Posterior cingulate gyrus (tissue), 11 donors: ENCODE measurements around the gene SSTR4.

Source experiments
- DNase-seq, 10 donors: peaks; one replicate each; pipeline versions ENCODE4 v3.0.0 to v3.0.0-alpha.2; 2020 to 2021; ENCODE audit warnings: mixed read lengths in 3 of 10
- intact Hi-C: fragments of 100-400 bp; cut with DNase I; formaldehyde crosslinking; loops from one replicate; pipeline ENCODE4 v1.15.1; 2023

SSTR4 gene

DNA sequence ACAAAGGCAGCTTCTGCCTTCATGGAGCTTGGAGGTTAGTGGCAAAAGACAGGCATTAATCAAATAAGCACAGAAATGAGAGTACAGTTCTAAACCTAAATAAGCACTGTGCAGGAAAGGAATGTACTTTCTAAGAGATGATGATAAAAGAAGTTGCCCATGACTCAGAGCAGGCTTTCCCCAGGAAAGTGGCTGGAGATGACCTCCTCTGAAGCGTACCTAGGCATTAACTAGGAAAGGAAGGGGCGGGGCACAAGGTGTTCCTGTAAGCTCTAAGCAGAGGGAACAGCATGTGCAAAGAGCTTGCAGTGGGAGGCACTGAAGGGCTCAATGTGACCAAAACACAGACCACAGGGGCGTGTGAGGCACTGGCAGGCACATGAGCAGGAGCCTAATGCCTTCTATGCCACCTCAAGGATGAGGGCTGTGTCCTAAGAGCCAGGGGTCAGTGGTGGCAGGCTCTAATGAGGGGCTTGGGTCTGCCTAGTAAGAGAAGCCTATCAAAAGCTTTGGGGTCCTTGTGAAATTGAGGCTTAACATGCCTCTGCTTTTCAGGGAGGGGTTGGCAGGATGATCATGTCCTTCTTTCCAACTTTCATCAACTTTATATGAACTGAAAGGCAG lies 4.9 kb downstream of the SSTR4 start:
- intact Hi-C loops, result loop anchor here (5.0 to 10.0 kb wide), 2 partner anchors 85 to 348 kb away; no protein-coding TSS in a partner anchor
- DNase-seq, result no peak

GRCh38 chr20:23042270-23042669 lies 7.2 kb downstream of the SSTR4 start:
- intact Hi-C loops, result loop anchor here (5.0 to 10.0 kb wide), 2 partner anchors 87 to 350 kb away; no protein-coding TSS in a partner anchor
- DNase-seq, result no peak

GRCh38 chr20:23043376-23043775 lies 8.3 kb downstream of the SSTR4 start:
- no peak for DNase-seq
- intact Hi-C loops, result loop anchor here (5.0 to 10.0 kb wide), 2 partner anchors 89 to 351 kb away; no protein-coding TSS in a partner anchor

DNA sequence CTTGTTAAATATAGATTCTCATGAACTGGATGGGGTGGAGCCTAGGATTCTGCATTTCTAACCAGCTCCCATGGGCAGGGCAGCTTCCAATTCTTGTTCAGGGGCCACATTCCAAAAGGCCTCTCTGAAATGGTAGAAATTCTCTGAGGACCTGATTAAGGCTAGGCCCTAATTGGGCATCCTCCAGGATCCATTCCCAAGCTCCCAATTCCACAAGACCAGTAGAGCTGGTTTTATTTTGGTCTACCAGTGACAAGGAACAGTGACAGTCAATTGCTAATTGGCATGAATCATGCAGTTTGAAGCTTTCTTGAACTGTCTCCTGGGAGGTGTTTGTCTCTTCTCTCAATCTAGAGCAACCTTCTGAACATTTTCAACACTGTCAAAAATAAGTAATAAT lies 11.3 kb downstream of the SSTR4 start:
- intact Hi-C loops, result loop anchor here (10.0 kb wide), 1 partner anchor 92 kb away; no protein-coding TSS in a partner anchor
- DNase-seq, result no peak

DNA sequence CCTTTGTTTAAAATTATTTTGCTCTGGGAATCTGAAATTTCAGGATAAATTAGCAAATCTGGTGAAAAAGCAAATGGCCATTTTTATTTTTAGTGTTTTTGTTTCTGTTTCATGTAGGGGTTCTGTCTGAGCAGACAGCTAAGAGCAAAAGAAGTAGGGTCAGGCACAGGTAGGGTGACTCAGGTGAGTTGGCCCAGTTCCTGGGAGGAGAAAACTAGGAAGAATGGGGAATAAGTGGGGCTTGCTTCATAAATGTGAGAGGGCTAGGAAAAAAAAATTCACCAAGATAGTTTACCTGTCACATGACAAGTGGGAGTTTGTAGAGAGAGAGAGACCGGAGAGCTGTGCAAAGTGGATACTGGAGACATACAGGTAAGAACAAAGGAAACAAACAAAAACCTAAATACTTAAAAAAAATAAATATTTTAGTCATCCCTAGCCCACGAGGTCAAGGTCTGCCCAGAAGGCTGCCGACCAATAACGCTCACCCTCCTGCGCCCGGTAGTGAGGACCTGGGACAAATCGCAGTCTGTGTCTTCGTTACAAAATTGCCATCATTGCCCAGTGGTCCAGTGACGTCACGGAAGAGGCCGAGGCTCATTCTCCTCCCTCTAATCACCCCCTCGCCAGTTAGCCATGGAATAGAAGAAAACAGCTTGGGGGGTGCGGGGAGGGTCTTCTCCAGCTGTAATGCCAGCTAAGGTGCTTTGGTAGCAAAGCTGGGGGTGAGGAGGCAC lies 12.1 kb downstream of the SSTR4 start:
- no peak for DNase-seq
- intact Hi-C loops, result loop anchor here (10.0 kb wide), 1 partner anchor 92 kb away; no protein-coding TSS in a partner anchor

GRCh38 chr20:23047738-23048214 lies 12.7 kb downstream of the SSTR4 start:
- intact Hi-C loops, result loop anchor here (10.0 kb wide), 1 partner anchor 93 kb away; no protein-coding TSS in a partner anchor
- peak in 3 of 10 donors; percentile 14 to 85 (median 82) for DNase-seq

- peak in 4 of 10 donors; percentile 19 to 86 (median 80) for DNase-seq
- intact Hi-C loops, result loop anchor here (10.0 kb wide), 1 partner anchor 94 kb away; no protein-coding TSS in a partner anchor
These were observed 13.4 kb downstream of the SSTR4 start for GRCh38 chr20:23048283-23049200.

DNA sequence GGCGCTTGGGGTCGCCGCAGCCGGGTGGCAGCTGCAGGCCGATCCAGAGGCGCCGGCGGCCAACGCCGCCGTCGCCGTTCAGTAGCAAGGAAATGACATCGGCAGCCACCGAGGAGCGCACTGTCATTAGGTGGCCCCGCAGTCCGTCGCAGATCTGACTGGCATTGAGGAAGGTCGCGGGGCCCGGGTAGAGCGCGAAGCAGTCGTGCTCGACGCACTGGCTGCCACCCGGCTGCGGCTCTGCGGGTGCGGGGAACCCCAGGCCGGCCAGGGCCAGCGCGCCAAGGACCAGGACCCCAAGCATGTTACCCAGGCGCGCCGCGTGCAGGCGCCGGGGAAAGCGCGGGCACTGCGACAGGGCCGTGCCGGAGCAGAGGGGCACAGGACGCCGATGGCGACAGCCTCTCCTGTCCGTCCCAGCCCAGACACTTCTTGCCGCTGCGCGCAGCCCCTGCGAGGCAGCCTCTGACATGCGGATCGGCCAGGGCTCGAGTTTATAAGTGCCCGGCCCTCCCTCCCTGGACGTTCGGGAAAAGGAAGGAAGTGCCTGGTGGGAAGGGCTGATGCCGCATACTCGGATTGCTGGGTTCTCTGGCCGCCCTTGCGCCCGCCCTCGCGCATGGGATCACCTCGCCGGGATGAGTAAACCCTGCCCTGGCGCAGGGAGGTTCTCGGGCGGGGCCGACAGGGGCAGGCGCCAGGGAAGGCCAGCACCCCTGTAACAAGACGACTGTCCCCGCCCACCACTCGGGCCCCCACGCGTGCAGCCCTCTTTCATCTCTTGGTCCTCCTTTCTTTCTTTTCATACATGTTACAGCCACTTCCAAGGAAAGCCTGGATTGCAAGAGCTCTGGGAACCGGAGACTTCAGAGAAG lies 14.3 kb downstream of the SSTR4 start, which contains the start of gene THBD:
Gene THBD (minus strand): TSS at position 472 of the 875 bp plus-strand sequence. CDS start 168 bp downstream, at position 304.
- DNase-seq, result peak in 3 of 10 donors; percentile 13 to 86 (median 69)
- intact Hi-C loops, result loop anchor here (10.0 kb wide), 4 partner anchors 55 to 295 kb away; no protein-coding TSS in a partner anchor

DNA sequence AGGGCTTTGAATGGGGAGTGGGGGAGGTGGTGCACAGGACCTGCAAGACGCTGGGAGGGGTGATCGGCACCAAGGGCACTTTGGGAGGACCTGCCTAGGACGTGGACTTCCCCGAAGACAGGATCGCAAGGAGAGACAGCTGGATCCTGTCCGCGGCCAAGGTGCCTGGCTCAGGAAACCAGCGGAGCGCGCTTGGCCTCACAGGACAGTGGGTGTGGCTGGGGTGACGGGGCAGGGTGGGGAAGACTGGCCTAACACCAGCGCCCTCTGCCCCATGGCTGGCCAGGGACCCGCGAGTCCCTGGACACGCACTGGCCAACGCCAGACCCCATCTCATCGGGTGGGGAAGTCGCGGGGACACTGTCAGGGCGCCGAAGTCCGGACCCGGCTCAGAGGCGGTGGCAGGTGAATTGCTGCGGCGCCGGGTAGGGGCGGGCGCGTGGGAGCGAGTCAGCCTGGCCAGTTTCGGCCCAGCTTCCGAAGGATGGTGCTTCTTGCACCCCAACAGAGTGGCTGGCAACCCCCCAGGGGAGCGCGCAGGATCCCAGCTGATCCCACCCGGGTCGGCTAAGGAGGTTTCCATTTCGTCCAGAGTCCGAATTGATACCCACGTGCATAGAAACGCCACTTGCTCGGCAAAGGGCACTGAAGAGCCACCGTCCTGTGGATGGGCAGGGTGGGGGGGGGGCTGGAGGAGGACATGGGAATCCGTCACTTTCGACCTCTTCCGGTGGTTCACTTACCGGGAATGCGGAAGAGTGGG lies 15.1 kb downstream of the SSTR4 start:
- intact Hi-C loops, result loop anchor here (10.0 kb wide), 3 partner anchors 55 to 295 kb away; no protein-coding TSS in a partner anchor
- peak in 1 of 10 donors; percentile 73 for DNase-seq

DNA sequence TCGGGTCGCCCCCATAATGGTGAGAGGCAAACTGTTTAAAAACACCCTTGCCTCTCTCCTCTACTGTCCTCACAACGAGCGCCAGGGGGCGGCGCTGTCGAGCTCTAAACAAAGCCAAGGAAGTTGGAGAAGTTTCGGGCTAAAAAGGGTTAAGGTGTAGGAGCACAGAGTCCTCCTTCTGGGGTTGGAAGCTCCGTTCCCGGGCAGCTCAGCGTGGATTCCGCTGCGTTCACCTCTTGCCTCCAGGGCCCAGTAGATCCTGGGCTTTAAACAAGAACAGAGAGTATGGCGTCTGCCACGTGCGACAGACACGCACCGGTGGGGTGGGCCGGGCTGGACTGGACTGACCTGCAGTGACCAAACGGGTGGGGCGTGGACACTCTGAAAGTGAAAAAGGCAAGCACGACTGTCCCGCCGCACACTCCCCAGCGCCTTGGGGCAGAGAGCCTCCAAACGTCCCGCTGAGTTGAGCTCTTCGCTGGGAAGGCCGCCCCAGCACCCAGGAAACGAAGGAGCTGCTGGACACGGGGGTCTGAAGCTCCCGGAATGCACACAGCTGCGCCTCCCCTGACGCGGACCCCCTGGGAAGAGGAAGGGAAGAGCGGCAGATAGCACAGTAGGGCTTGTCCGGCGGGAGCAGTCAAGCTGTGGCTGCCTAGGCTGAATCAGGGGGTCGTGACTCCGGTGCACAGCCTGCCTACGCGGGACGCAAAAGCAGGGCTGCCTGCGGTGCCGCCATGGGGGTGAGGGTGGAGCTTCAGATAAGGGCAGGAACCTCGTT lies 15.9 kb downstream of the SSTR4 start:
- DNase-seq, result peak in 6 of 10 donors; percentile 44 to 93 (median 57)
- intact Hi-C loops, result loop anchor here (10.0 kb wide), 3 partner anchors 54 to 294 kb away; no protein-coding TSS in a partner anchor

GRCh38 chr20:23052904-23053303 lies 17.8 kb downstream of the SSTR4 start:
- intact Hi-C loops, result loop anchor here (10.0 kb wide), 3 partner anchors 52 to 292 kb away; no protein-coding TSS in a partner anchor
- no peak for DNase-seq

GRCh38 chr20:23058240-23058639 lies 23.1 kb downstream of the SSTR4 start:
- intact Hi-C loops, result loop anchor here (10.0 kb wide), 3 partner anchors 47 to 287 kb away; no protein-coding TSS in a partner anchor
- DNase-seq, result no peak

DNA sequence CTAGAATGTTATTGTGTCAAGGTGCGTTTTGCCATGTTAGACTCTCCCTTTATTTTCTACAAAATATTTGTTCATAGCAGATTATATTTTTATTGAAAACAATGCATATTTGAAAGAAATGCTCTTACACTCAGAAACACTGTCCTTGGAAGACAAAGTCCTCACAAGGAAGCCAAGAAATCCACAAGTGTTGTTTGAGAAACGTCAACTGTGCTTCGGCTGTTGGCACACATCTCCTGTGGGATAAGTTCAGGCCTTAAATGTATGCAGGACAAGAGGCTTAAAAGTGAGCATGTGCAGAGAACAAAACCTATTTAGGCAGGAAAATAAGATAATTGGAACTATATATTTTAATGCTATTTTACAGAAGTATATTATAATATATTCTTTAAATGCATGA lies 23.9 kb downstream of the SSTR4 start:
- intact Hi-C loops, result loop anchor here (10.0 kb wide), 3 partner anchors 46 to 286 kb away; no protein-coding TSS in a partner anchor
- DNase-seq, result no peak

GRCh38 chr20:23059846-23060245 lies 24.7 kb downstream of the SSTR4 start:
- no peak for DNase-seq
- intact Hi-C loops, result loop anchor here (10.0 kb wide), 3 partner anchors 45 to 285 kb away; no protein-coding TSS in a partner anchor

GRCh38 chr20:23060629-23061028 lies 25.5 kb downstream of the SSTR4 start:
- intact Hi-C loops, result no loop called here
- DNase-seq, result no peak

GRCh38 chr20:23061262-23061661 lies 26.1 kb downstream of the SSTR4 start:
- no peak for DNase-seq
- intact Hi-C loops, result no loop called here
